ENCODE results near the gene MKNK2. TPM values are rescaled to one million over a fixed set of nuclear protein-coding genes. Genes with fewer than 3 reads are reported as not detected.
A peak's percentile ranks its signal among the peaks of the same experiment; 100 is the strongest.

MKNK2 gene
- 118 and 154 TPM in 2 replicates for total RNA-seq

DNA sequence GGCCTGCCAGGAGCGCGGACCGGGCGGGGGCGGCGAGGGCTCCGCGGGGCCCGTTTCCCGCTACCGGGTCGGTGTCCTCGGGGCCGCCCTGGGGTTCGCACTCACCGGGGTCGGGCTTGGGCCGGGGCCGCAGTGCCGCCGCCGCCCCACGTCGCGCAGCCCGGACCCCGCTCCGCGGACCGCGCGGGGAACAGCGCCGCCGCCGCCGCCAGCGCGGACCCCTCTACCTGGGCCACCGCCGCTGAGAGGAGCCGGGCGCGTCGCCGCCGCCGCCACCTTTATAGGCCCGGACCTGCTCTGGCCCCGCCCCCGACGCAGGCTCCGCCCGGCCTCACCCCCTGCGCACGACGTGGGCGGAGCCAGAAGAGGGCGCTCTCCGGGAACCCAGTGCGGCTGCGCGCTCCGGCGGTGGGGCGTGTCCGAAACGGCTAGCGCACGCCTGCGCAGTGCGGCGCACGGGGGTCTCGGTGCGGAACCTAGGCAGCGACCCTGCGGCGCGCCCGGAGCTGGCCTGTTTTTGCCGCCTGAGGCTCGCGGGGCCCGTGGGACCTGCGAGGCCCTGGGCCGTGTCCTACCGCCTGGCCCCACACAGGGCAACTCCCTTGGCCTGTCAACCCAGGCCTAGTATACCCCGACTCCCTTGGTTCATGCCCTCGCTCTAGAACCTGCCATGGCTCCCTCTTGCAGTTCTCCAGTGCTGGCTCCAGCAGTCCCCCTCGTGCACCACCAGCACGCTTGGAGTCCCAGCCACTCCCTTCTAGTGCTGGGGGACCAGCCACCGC lies at the start of gene MKNK2:
Gene MKNK2 (minus strand): TSS at position 254 of the 782 bp plus-strand sequence. CDS start 393 bp downstream, outside the sequence.
- DNase-seq (ENCODE audit: low read depth), result no peak
- peak within 1 kb of the TSS; percentile 94 for H3K4me3 ChIP-seq (ENCODE audit: low read depth, low read length)
- TF ChIP-seq, protein P1, sequence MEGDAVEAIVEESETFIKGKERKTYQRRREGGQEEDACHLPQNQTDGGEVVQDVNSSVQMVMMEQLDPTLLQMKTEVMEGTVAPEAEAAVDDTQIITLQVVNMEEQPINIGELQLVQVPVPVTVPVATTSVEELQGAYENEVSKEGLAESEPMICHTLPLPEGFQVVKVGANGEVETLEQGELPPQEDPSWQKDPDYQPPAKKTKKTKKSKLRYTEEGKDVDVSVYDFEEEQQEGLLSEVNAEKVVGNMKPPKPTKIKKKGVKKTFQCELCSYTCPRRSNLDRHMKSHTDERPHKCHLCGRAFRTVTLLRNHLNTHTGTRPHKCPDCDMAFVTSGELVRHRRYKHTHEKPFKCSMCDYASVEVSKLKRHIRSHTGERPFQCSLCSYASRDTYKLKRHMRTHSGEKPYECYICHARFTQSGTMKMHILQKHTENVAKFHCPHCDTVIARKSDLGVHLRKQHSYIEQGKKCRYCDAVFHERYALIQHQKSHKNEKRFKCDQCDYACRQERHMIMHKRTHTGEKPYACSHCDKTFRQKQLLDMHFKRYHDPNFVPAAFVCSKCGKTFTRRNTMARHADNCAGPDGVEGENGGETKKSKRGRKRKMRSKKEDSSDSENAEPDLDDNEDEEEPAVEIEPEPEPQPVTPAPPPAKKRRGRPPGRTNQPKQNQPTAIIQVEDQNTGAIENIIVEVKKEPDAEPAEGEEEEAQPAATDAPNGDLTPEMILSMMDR (conservative IDR thresholded peaks at IDR 0.05; ENCODE audit: low read depth, low read length), result peak; percentile 49

DNA sequence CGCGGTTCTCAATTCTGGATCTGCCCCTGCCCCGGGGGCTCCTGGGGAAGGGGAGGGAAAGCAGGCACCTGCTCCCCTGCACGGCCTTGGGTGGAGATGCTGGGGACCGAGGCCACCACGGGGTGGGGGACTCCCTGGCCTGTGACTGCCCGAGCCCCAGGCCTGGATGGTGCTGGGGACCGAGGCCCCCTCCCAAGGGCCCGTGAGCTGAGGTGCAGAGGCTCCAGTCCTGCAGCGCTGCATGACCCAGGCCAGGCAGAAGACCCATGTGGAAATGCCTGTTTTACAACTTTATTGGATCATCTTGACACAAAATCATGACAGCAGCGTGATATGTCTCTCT lies 49.6 kb upstream of the MKNK2 start:
- TF ChIP-seq, protein P1 (conservative IDR thresholded peaks at IDR 0.05; ENCODE audit: low read depth, low read length), result no peak
- DNase-seq (ENCODE audit: low read depth), result no peak
- no peak overlapping the region for H3K4me3 ChIP-seq (ENCODE audit: low read depth, low read length)

DNA sequence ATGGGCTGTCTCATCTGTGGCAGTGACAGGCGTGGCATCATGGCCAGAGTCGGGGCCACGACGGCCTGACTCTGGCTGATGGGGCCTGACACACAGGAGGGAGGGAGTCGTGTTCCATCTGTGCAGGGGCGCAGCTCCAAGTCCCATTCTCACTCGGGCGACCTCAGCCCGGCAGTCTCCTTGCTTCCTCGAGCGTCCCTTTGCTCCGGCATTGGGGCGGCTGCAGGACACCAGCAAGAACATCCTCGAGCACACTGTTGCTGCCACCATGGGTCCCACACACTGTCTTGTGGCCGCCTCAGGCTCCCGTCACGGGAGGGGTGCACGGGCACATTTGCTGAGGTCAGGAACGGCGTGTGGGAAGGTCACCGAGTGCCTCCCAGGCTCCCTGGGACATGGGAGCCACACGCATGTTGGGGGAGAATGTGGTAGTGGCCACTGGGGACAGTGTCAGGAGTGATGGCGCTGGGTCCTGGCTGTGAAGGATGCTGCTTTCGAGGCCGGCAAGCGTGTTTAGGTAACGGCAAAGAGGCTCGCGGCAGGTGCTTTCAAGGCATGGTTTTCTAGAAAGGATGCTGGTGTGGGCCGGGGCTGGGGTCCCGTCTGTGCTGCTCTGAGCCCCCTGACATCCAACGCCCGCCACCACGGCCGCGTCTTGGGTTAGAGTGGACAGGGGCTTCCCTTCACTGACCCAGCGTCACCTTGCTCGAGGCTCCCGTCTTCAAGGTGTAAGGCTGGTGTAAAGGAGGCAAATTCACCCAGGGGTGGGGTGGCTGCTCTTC lies 49.1 kb upstream of the MKNK2 start:
- TF ChIP-seq, protein P1 (conservative IDR thresholded peaks at IDR 0.05; ENCODE audit: low read depth, low read length), result no peak
- no peak for DNase-seq (ENCODE audit: low read depth)
- no peak overlapping the region for H3K4me3 ChIP-seq (ENCODE audit: low read depth, low read length)

- no peak for DNase-seq (ENCODE audit: low read depth)
- TF ChIP-seq, protein P1 (conservative IDR thresholded peaks at IDR 0.05; ENCODE audit: low read depth, low read length), result no peak
- H3K4me3 ChIP-seq (ENCODE audit: low read depth, low read length), result no peak overlapping the region
Measured at GRCh38 chr19:2099054-2099501, 48.0 kb upstream of the MKNK2 start.

- no peak overlapping the region for H3K4me3 ChIP-seq (ENCODE audit: low read depth, low read length)
- TF ChIP-seq, protein P1 (conservative IDR thresholded peaks at IDR 0.05; ENCODE audit: low read depth, low read length), result no peak
- DNase-seq (ENCODE audit: low read depth), result no peak
Measured at GRCh38 chr19:2097886-2098327, 46.9 kb upstream of the MKNK2 start.

- no peak for DNase-seq (ENCODE audit: low read depth)
- TF ChIP-seq, protein P1 (conservative IDR thresholded peaks at IDR 0.05; ENCODE audit: low read depth, low read length), result no peak
- peak overlapping the region; percentile 61 for H3K4me3 ChIP-seq (ENCODE audit: low read depth, low read length)
Measured at GRCh38 chr19:2097203-2097885, 46.3 kb upstream of the MKNK2 start.
